Liver (tissue), 9 donors: ENCODE measurements around the gene CAPSL. TPM values are rescaled to one million over a fixed set of nuclear protein-coding genes. Genes with fewer than 3 reads are reported as not detected.

ENCODE experiments used
- DNase-seq: peaks from one replicate; pipeline ENCODE4 v3.0.0-alpha.2; 2017; ENCODE audit warnings: low spot score
- H3K27ac ChIP-seq, 2 donors: one replicate each; pipeline ENCODE4 v1.7.0; 2013; ENCODE audit warnings: inconsistent platforms in 2 of 2, low read length in 2 of 2, control low read depth in 1 of 2, low read depth in 1 of 2, mild to moderate bottlenecking in 1 of 2
- H3K27me3 ChIP-seq, 4 donors: one replicate each; pipeline versions ENCODE4 v1.6.1 to v1.7.0; 2013; ENCODE audit warnings: low read length in 3 of 4, inconsistent platforms in 1 of 4, mild to moderate bottlenecking in 1 of 4, moderate library complexity in 1 of 4; ENCODE audit not compliant: control insufficient read depth in 4 of 4, insufficient read depth in 4 of 4
- H3K36me3 ChIP-seq, 4 donors: one replicate each; pipeline versions ENCODE4 v1.6.1 to v1.7.0; 2013; ENCODE audit warnings: low read length in 3 of 4, mild to moderate bottlenecking in 3 of 4, low read depth in 1 of 4, moderate library complexity in 1 of 4; ENCODE audit not compliant: control insufficient read depth in 4 of 4, insufficient read depth in 3 of 4
- H3K4me1 ChIP-seq, 4 donors: one replicate each; pipeline versions ENCODE4 v1.6.1 to v1.7.0; 2013; ENCODE audit warnings: low read length in 3 of 4, mild to moderate bottlenecking in 3 of 4, moderate library complexity in 1 of 4; ENCODE audit not compliant: control insufficient read depth in 4 of 4, insufficient read depth in 4 of 4
- H3K4me3 ChIP-seq, 3 donors: one replicate each; pipeline versions ENCODE4 v1.6.1 to v1.7.0; 2013; ENCODE audit warnings: low read length in 3 of 3, control low read depth in 1 of 3, low read depth in 1 of 3, mild to moderate bottlenecking in 1 of 3
- H3K9ac ChIP-seq, 2 donors: one replicate each; pipeline ENCODE4 v1.7.0; 2013; ENCODE audit warnings: low read length in 2 of 2, mild to moderate bottlenecking in 2 of 2, moderate library complexity in 2 of 2, control low read depth in 1 of 2, low read depth in 1 of 2
- H3K9me3 ChIP-seq, 4 donors: one replicate each; pipeline versions ENCODE4 v1.6.1 to v1.7.0; 2013; ENCODE audit warnings: low read length in 3 of 4; ENCODE audit not compliant: control insufficient read depth in 4 of 4
- CTCF ChIP-seq: fragments of 150-350 bp; IDR thresholded peaks from 2 replicates; pipeline ENCODE4 v1.5.1; 2017; ENCODE audit warnings: improper control_type of control experiment, low read depth, low read length; ENCODE audit not compliant: missing input control
- EGR1 ChIP-seq, 2 donors: IDR thresholded peaks; 2 replicates each; pipeline ENCODE4 v1.6.1; 2016 to 2018; ENCODE audit warnings: antibody characterized with exemption in 2 of 2, low read depth in 2 of 2
- FOXA1 ChIP-seq: IDR thresholded peaks from 2 replicates; pipeline ENCODE4 v1.6.1; 2016; ENCODE audit warnings: antibody characterized with exemption
- FOXA2 ChIP-seq: IDR thresholded peaks from 2 replicates; pipeline ENCODE4 v1.6.1; 2016; ENCODE audit warnings: antibody characterized with exemption
- GABPA ChIP-seq, 2 donors: IDR thresholded peaks in 1 of 2; conservative IDR thresholded peaks in 1 of 2; 2 replicates each; pipeline ENCODE4 v1.6.1; 2016; ENCODE audit warnings: antibody characterized with exemption in 2 of 2, mild to moderate bottlenecking in 1 of 2, moderate library complexity in 1 of 2
- HNF4A ChIP-seq, 2 donors: conservative IDR thresholded peaks; 2 replicates each; pipeline ENCODE4 v1.6.1; 2016; ENCODE audit warnings: antibody characterized with exemption in 2 of 2, mild to moderate bottlenecking in 2 of 2
- HNF4G ChIP-seq: IDR thresholded peaks from 2 replicates; pipeline ENCODE4 v1.6.1; 2016; ENCODE audit warnings: antibody characterized with exemption
- JUND ChIP-seq, 2 donors: IDR thresholded peaks; 2 replicates each; pipeline ENCODE4 v1.6.1; 2016; ENCODE audit warnings: antibody characterized with exemption in 2 of 2
- NR2F2 ChIP-seq: IDR thresholded peaks from 2 replicates; pipeline ENCODE4 v1.6.1; 2016; ENCODE audit warnings: antibody characterized with exemption
- RAD21 ChIP-seq, 2 donors: IDR thresholded peaks; 2 replicates each; pipeline ENCODE4 v1.6.1; 2016; ENCODE audit warnings: antibody characterized with exemption in 2 of 2, mild to moderate bottlenecking in 2 of 2
- REST ChIP-seq: IDR thresholded peaks from 2 replicates; pipeline ENCODE4 v1.6.1; 2016; ENCODE audit warnings: antibody characterized with exemption, mild to moderate bottlenecking
- SP1 ChIP-seq: IDR thresholded peaks from 2 replicates; pipeline ENCODE4 v1.6.1; 2018; ENCODE audit warnings: antibody characterized with exemption, mild to moderate bottlenecking
- TAF1 ChIP-seq: conservative IDR thresholded peaks from 2 replicates; pipeline ENCODE4 v1.6.1; 2016; ENCODE audit warnings: antibody characterized with exemption, mild to moderate bottlenecking
- YY1 ChIP-seq: IDR thresholded peaks from 2 replicates; pipeline ENCODE4 v1.6.1; 2016; ENCODE audit warnings: antibody characterized with exemption, mild to moderate bottlenecking
- WGBS: extraction: QIAGEN DNeasy Blood & Tissue Kit; methylation state at CpG from one replicate; pipeline ENCODE4 v1.1.7; 2013; 5-methylcytosine and 5-hydroxymethylcytosine counted together
- polyA plus RNA-seq, 2 donors: library from polyadenylated mRNA; stranded (reverse) in 1 of 2; unstranded in 1 of 2; fragments of 200-250 nt in 1 of 2; fragments of >200 nt in 1 of 2; fragmentation: Nextera tagmentation in 1 of 2; extraction: Ambion mirVana in 1 of 2; gene quantifications; one replicate each; pipeline versions ENCODE4 v1.2.1 to v1.2.3, GENCODE V29; 2013 to 2015
- total RNA-seq, 2 donors: library from RNA; depleted of rRNA; stranded (reverse); fragments of >200 nt; gene quantifications; one replicate each; pipeline ENCODE4 v1.2.3, GENCODE V29; 2014
- TF ChIP-seq, protein P1 (sequence below): IDR thresholded peaks from 2 replicates; pipeline ENCODE4 v1.6.1; 2016; ENCODE audit warnings: antibody characterized with exemption
- TF ChIP-seq, protein P2 (sequence below): IDR thresholded peaks from 2 replicates; pipeline ENCODE4 v1.6.1; 2016; ENCODE audit warnings: antibody characterized with exemption
- donor health status: healthy.
- donor health status: healthy.
- donor health status: healthy.
- donor health status: healthy.
- donor health status: healthy.

Gene CAPSL
- total and polyA plus RNA-seq, 4 donors: 0.37 TPM; not detected in 3

DNA sequence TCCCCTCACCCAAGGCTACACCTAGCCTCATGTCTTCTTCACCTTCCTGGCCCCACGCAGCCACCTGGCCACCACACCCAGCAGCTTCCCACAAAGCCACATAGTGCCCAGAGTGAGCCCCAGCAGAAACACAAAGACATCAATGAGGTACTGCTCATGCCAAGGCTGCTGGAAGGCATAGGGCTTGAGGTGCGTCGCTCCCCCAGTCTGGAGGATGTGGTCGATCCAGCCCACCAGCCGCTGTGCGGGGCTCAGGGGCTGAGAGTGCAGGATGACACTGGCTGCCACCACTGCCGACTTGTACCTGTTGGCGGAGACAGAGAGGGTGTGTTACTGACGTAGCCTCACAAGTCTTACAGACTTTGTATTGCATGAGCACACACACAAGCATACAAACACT, 15.8 kb upstream of the CAPSL start:
- Histone ChIP-seq H3K4me1 (peaks cover 0 to 5% (median 0%) of the 10 kb centered on the region in 4 donors), H3K4me3 (no peak overlapping the region), H3K27ac (no peak overlapping the region), H3K9ac (no peak overlapping the region), H3K36me3 (peaks cover 2 to 19% (median 16%) of the 10 kb centered on the region in 4 donors), H3K27me3 (no peaks in the 10 kb centered on the region), H3K9me3 (no peaks in the 10 kb centered on the region)
- 73% methylated on average over 9 of the region's 9 CpGs for WGBS
- TF ChIP-seq CTCF: no peak
- no peak for TF ChIP-seq EGR1 (IDR thresholded peaks at IDR 0.05; ENCODE audit: low read depth in 2 of 2)
- TF ChIP-seq, protein P1, sequence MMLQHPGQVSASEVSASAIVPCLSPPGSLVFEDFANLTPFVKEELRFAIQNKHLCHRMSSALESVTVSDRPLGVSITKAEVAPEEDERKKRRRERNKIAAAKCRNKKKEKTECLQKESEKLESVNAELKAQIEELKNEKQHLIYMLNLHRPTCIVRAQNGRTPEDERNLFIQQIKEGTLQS: no peak
- no peak for TF ChIP-seq FOXA2
- TF ChIP-seq YY1: no peak
- TF ChIP-seq HNF4G: no peak
- TF ChIP-seq GABPA (IDR thresholded peaks at IDR 0.05 in 1 of 2, conservative IDR thresholded peaks at IDR 0.05 in 1 of 2): no peak
- no peak for TF ChIP-seq JUND (IDR thresholded peaks at IDR 0.05)
- TF ChIP-seq NR2F2: no peak
- TF ChIP-seq HNF4A (conservative IDR thresholded peaks at IDR 0.05): no peak
- no peak for TF ChIP-seq SP1
- TF ChIP-seq TAF1: no peak
- no peak for TF ChIP-seq FOXA1
- TF ChIP-seq RAD21 (IDR thresholded peaks at IDR 0.05): no peak
- no peak for TF ChIP-seq REST
- TF ChIP-seq, protein P2, sequence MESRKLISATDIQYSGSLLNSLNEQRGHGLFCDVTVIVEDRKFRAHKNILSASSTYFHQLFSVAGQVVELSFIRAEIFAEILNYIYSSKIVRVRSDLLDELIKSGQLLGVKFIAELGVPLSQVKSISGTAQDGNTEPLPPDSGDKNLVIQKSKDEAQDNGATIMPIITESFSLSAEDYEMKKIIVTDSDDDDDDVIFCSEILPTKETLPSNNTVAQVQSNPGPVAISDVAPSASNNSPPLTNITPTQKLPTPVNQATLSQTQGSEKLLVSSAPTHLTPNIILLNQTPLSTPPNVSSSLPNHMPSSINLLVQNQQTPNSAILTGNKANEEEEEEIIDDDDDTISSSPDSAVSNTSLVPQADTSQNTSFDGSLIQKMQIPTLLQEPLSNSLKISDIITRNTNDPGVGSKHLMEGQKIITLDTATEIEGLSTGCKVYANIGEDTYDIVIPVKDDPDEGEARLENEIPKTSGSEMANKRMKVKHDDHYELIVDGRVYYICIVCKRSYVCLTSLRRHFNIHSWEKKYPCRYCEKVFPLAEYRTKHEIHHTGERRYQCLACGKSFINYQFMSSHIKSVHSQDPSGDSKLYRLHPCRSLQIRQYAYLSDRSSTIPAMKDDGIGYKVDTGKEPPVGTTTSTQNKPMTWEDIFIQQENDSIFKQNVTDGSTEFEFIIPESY: no peak
- DNase-seq: no peak

DNA sequence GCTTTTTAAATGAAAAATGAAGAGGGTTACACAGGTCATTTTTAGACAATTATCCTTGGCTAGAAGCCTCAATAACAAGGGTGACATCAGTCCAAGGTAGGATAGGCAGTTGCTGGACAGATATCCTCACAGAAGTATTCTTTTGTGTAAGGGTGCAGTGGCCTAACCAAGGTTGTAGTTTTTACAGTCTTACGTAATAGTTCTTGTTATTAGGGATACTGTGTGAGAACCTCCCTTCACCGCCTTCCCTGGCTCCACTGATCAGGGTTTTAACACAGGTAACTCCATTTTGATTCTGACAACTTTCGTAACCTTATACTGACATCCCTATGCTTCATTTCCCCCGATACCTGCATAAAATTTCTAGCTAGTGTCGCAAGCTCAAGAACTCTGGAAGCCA, 8.7 kb upstream of the CAPSL start:
- Histone ChIP-seq H3K27ac (no peak overlapping the region), H3K9ac (no peak overlapping the region), H3K9me3 (no peaks in the 10 kb centered on the region), H3K4me1 (no peaks in the 10 kb centered on the region), H3K4me3 (no peak overlapping the region), H3K36me3 (no peaks in the 10 kb centered on the region), H3K27me3 (no peaks in the 10 kb centered on the region)
- 77% methylated on average over 5 of the region's 5 CpGs for WGBS
- DNase-seq: no peak
- no peak for TF ChIP-seq HNF4G
- no peak for TF ChIP-seq CTCF
- TF ChIP-seq HNF4A (conservative IDR thresholded peaks at IDR 0.05): no peak
- no peak for TF ChIP-seq NR2F2
- TF ChIP-seq FOXA1: no peak
- TF ChIP-seq, protein P2: no peak
- TF ChIP-seq GABPA (IDR thresholded peaks at IDR 0.05 in 1 of 2, conservative IDR thresholded peaks at IDR 0.05 in 1 of 2): no peak
- TF ChIP-seq, protein P1: no peak
